ENCODE data around the gene PLEKHG5. TPM values are rescaled to one million over a fixed set of nuclear protein-coding genes. Genes with fewer than 3 reads are reported as not detected.
"Not testable (repeated sequence)": the region's sequence is repeated elsewhere in the genome, so short reads cannot be mapped to it uniquely, and the experiment has no call there.

The PLEKHG5 gene
- total and polyA plus RNA-seq, 10 of the 15 experiments (the other 5 are each of a cell fraction or from before 2014, with no cell fraction given): 0.04 to 1.1 (median 0.18) TPM; not detected in 1

DNA sequence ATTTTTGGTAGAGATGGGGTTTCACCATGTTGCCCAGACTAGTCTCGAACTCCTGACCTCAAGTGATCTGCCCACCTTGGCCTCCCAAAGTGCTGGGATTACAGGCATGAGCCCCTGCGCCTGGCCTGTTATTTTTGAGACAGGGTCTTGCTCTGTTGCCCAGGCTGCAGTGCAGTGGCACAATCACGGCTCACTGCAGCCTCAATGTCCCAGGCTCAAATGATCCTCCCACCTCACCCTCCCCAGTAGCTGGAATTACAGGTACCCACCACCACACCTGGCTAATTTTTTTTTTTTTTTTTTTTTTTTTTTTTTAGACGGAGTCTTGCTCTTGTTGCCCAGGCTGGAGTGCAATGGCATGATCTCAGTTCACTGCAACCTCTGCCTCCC is 2.4 kb upstream of the PLEKHG5 start:
- H3K9ac ChIP-seq (ENCODE audit: control insufficient read depth, insufficient read depth, low read length); ATAC-seq; H3K9me3 ChIP-seq (replicated peaks; ENCODE audit: control insufficient read depth, insufficient read depth, low read length); FAIRE-seq; SMC1A ChIA-PET (ENCODE audit: uncharacterized antibody, unreplicated experiment); H3K4me1 ChIP-seq (ENCODE audit: control insufficient read depth, insufficient read depth, low read length); H4K20me1 ChIP-seq (ENCODE audit: control insufficient read depth, insufficient read depth); H2AFZ ChIP-seq (ENCODE audit: control insufficient read depth, low read depth, low read length); DNase-seq (ENCODE audit: low read depth, low spot score); H3K27ac ChIP-seq (ENCODE audit: control insufficient read depth, insufficient read depth); H3K27me3 ChIP-seq (replicated peaks in 1 of 2; ENCODE audit: control insufficient read depth in 2 of 2, insufficient read depth in 2 of 2, low read length in 1 of 2); H3K36me3 ChIP-seq (ENCODE audit: control insufficient read depth in 2 of 2, insufficient read depth in 2 of 2, low read length in 1 of 2); H3K4me2 ChIP-seq (ENCODE audit: control insufficient read depth, insufficient read depth); POLR2A ChIA-PET; BruUV-seq (replicated peaks); RAD21 ChIA-PET (ENCODE audit: unreplicated experiment); H3K79me2 ChIP-seq (ENCODE audit: control insufficient read depth, insufficient read depth, low read length); H3K4me3 ChIP-seq; intact Hi-C loops (cut with micrococcal nuclease; ENCODE audit: unreplicated experiment): not testable (repeated sequence)
- in situ Hi-C loops (cut with MboI): loop anchor here (5.0 to 25.0 kb wide), 2 partner anchors 143 to 718 kb away; no protein-coding TSS in a partner anchor
- CTCF ChIA-PET: interaction anchor here (0.7 kb wide), 1 partner anchor 20 kb away, joined by 3 read pairs; no protein-coding TSS in a partner anchor
- WGBS (ENCODE audit: insufficient coverage, insufficient replicate concordance, low lambda C conversion rate, missing lambda C conversion rate): 21% methylated on average over 3 of the region's 4 CpGs

DNA sequence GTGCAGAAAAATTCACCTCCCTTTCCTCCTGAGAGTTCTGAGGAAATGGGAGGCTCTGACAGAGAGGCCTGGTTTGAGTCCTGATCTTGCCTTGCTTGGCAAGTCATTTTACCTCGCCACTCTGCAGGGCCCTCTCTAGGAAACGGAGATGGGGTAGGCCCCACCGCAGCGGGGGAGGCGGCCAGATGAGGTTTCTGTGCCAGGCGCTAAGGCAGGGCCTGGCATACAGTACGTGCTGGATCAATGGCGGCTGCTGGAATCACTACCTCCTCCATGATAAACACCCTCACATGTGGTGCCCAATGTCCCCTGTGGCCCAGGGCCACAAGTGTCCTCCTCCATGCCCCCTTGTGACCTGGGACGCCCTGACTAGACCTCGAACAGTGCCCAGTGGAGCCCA is 499 bp upstream of the PLEKHG5 start:
- ATAC-seq (no peak), FAIRE-seq (no peak), DNase-seq (ENCODE audit: low read depth, low spot score) (no peak)
- peaks cover 0 to 4% of the 10 kb centered on the region in 2 experiments; a peak in 2 of 4 replicates for H3K27me3 ChIP-seq (replicated peaks in 1 of 2; ENCODE audit: control insufficient read depth in 2 of 2, insufficient read depth in 2 of 2, low read length in 1 of 2)
- H3K4me2 ChIP-seq (ENCODE audit: control insufficient read depth, insufficient read depth): no peak overlapping the region
- no peak overlapping the region for H3K4me3 ChIP-seq
- SMC1A ChIA-PET (ENCODE audit: uncharacterized antibody, unreplicated experiment): interaction anchor here (0.8 to 1.4 kb wide), 3 partner anchors 21 to 69 kb away, joined by 3 read pairs; no protein-coding TSS in a partner anchor
- no peaks in the 10 kb centered on the region for H3K36me3 ChIP-seq (ENCODE audit: control insufficient read depth in 2 of 2, insufficient read depth in 2 of 2, low read length in 1 of 2)
- CTCF ChIA-PET: interaction anchor here (0.8 to 4.9 kb wide), 4 partner anchors 21 to 155 kb away, joined by 3 to 25 read pairs (median 3); no protein-coding TSS in a partner anchor
- H3K9me3 ChIP-seq (replicated peaks; ENCODE audit: control insufficient read depth, insufficient read depth, low read length): no peaks in the 10 kb centered on the region
- POLR2A ChIA-PET: interaction anchor here (1.0 kb wide), 1 partner anchor 31 kb away, joined by 3 read pairs; no protein-coding TSS in a partner anchor
- H2AFZ ChIP-seq (ENCODE audit: control insufficient read depth, low read depth, low read length): no peak overlapping the region
- no TSS peak for BruUV-seq (replicated peaks)
- H3K27ac ChIP-seq (ENCODE audit: control insufficient read depth, insufficient read depth): no peak overlapping the region
- H3K79me2 ChIP-seq (ENCODE audit: control insufficient read depth, insufficient read depth, low read length): no peaks in the 10 kb centered on the region
- H3K9ac ChIP-seq (ENCODE audit: control insufficient read depth, insufficient read depth, low read length): no peak overlapping the region
- RAD21 ChIA-PET (ENCODE audit: unreplicated experiment): no interaction called here
- H4K20me1 ChIP-seq (ENCODE audit: control insufficient read depth, insufficient read depth): no peaks in the 10 kb centered on the region
- intact Hi-C loops (cut with micrococcal nuclease; ENCODE audit: unreplicated experiment) (no loop called here), in situ Hi-C loops (cut with MboI) (loop anchor here (5.0 to 25.0 kb wide), 2 partner anchors 145 to 720 kb away; no protein-coding TSS in a partner anchor)
- no peaks in the 10 kb centered on the region for H3K4me1 ChIP-seq (ENCODE audit: control insufficient read depth, insufficient read depth, low read length)
- 63% methylated on average over 10 of the region's 10 CpGs for WGBS (ENCODE audit: insufficient coverage, insufficient replicate concordance, low lambda C conversion rate, missing lambda C conversion rate)
- TF ChIP-seq HDAC2 (IDR thresholded peaks at IDR 0.05) (no peak), ZSCAN29 (IDR thresholded peaks at IDR 0.05) (no peak), GATAD2B (conservative IDR thresholded peaks at IDR 0.05; ENCODE audit: low read depth) (no peak), HCFC1 (IDR thresholded peaks at IDR 0.05; ENCODE audit: low read length) (no peak), RFX5 (IDR thresholded peaks at IDR 0.05; ENCODE audit: low read depth, low read length) (no peak), RAD21 (IDR thresholded peaks at IDR 0.05; ENCODE audit: insufficient read depth, low read depth, low read length) (no peak), ZNF207 (IDR thresholded peaks at IDR 0.05; ENCODE audit: borderline replicate concordance) (no peak), NFXL1 (IDR thresholded peaks at IDR 0.05; ENCODE audit: borderline replicate concordance) (no peak), SREBF1 (IDR thresholded peaks at IDR 0.05; ENCODE audit: low read length) (no peak), SMC3 (IDR thresholded peaks at IDR 0.05; ENCODE audit: borderline replicate concordance, low read length) (no peak)
- TF ChIP-seq, protein P1, sequence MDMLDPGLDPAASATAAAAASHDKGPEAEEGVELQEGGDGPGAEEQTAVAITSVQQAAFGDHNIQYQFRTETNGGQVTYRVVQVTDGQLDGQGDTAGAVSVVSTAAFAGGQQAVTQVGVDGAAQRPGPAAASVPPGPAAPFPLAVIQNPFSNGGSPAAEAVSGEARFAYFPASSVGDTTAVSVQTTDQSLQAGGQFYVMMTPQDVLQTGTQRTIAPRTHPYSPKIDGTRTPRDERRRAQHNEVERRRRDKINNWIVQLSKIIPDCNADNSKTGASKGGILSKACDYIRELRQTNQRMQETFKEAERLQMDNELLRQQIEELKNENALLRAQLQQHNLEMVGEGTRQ (IDR thresholded peaks at IDR 0.05; ENCODE audit: borderline replicate concordance, low read depth, low read length): no peak
- TF ChIP-seq, protein P2, sequence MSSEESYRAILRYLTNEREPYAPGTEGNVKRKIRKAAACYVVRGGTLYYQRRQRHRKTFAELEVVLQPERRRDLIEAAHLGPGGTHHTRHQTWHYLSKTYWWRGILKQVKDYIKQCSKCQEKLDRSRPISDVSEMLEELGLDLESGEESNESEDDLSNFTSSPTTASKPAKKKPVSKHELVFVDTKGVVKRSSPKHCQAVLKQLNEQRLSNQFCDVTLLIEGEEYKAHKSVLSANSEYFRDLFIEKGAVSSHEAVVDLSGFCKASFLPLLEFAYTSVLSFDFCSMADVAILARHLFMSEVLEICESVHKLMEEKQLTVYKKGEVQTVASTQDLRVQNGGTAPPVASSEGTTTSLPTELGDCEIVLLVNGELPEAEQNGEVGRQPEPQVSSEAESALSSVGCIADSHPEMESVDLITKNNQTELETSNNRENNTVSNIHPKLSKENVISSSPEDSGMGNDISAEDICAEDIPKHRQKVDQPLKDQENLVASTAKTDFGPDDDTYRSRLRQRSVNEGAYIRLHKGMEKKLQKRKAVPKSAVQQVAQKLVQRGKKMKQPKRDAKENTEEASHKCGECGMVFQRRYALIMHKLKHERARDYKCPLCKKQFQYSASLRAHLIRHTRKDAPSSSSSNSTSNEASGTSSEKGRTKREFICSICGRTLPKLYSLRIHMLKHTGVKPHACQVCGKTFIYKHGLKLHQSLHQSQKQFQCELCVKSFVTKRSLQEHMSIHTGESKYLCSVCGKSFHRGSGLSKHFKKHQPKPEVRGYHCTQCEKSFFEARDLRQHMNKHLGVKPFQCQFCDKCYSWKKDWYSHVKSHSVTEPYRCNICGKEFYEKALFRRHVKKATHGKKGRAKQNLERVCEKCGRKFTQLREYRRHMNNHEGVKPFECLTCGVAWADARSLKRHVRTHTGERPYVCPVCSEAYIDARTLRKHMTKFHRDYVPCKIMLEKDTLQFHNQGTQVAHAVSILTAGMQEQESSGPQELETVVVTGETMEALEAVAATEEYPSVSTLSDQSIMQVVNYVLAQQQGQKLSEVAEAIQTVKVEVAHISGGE (CRISPR knock-in tag; IDR thresholded peaks at IDR 0.05): no peak

Data from GM12878 (cell line).